ENCODE measurements around the gene COX4I1. TPM values are rescaled to one million over a fixed set of nuclear protein-coding genes. Genes with fewer than 3 reads are reported as not detected.

COX4I1 gene
- total RNA-seq, 1 experiment from 2014 or later: 554 TPM

DNA sequence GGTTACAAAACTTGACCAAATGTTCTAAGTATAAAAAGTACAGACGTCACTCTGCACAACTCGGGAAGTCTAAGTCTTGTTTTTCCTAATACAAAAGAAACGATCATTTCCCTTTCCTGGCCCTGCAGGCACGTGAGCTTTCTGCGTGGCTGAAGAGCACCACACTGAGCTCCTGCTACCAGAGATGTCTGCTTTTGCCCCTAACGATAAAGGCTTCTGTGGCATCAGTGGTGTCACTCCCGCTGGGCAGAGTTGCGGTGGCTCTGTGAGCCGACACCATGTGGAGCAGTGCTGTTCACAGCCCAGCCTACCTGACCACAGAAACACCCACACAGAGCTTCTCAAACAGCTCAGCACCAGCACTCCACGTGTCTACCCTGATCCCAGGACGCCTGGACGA lies 20.6 kb upstream of the COX4I1 start:
- POLR2A ChIA-PET (ENCODE audit: low non-redundant PET): interaction anchor here (0.7 kb wide), 1 partner anchor 293 kb away, joined by 6 read pairs; no protein-coding TSS in a partner anchor
- H3K36me3 ChIP-seq (ENCODE audit: insufficient read depth, low read length, poor library complexity, severe bottlenecking): peaks cover 42% of the 10 kb centered on the region
- H3K27ac ChIP-seq (ENCODE audit: low read depth, low read length, poor library complexity, severe bottlenecking): no peak overlapping the region
- no peaks in the 10 kb centered on the region for H3K27me3 ChIP-seq (replicated peaks; ENCODE audit: insufficient read depth, low read depth, low read length, poor library complexity)
- no peak for DNase-seq (ENCODE audit: low spot score)
- intact Hi-C loops (cut with micrococcal nuclease; ENCODE audit: unreplicated experiment): no loop called here
- no peaks in the 10 kb centered on the region for H3K4me1 ChIP-seq (ENCODE audit: insufficient read depth, low read length, poor library complexity, severe bottlenecking)
- no TSS peak for BruUV-seq (replicated peaks)
- no peak overlapping the region for H3K4me3 ChIP-seq (ENCODE audit: low read depth, low read length, poor library complexity, severe bottlenecking)
- CTCF ChIA-PET: no interaction called here
- no peak for TF ChIP-seq EZH2 (IDR thresholded peaks at IDR 0.05; ENCODE audit: borderline replicate concordance, low read depth, low read length, poor library complexity, severe bottlenecking)
- TF ChIP-seq, protein P1, sequence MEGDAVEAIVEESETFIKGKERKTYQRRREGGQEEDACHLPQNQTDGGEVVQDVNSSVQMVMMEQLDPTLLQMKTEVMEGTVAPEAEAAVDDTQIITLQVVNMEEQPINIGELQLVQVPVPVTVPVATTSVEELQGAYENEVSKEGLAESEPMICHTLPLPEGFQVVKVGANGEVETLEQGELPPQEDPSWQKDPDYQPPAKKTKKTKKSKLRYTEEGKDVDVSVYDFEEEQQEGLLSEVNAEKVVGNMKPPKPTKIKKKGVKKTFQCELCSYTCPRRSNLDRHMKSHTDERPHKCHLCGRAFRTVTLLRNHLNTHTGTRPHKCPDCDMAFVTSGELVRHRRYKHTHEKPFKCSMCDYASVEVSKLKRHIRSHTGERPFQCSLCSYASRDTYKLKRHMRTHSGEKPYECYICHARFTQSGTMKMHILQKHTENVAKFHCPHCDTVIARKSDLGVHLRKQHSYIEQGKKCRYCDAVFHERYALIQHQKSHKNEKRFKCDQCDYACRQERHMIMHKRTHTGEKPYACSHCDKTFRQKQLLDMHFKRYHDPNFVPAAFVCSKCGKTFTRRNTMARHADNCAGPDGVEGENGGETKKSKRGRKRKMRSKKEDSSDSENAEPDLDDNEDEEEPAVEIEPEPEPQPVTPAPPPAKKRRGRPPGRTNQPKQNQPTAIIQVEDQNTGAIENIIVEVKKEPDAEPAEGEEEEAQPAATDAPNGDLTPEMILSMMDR (conservative IDR thresholded peaks at IDR 0.05; ENCODE audit: low read depth, low read length): no peak
- no peaks in the 10 kb centered on the region for H3K9me3 ChIP-seq (ENCODE audit: low read depth, low read length, poor library complexity, severe bottlenecking)

DNA sequence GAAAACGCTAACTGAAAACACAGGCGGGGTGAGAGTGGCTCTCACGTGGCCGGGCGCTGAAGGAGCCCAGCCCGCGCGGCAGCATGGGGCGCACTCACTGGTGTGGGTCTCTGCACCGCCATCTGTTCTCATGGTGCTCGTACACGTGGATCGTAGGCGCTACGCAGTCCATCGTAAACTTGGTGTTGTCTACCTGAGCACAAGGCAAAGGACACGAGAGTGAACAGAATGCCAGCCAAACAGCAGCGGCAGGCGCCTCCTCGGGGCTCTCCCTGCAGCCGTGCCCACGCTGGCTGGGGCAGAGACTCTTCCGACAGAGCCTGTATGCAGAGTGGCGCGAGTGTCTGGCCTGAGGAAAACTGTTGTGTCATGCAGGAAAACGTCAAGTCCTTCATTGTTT lies 19.2 kb upstream of the COX4I1 start:
- Histone ChIP-seq H3K4me3 (ENCODE audit: low read depth, low read length, poor library complexity, severe bottlenecking) (no peak overlapping the region), H3K4me1 (ENCODE audit: insufficient read depth, low read length, poor library complexity, severe bottlenecking) (no peaks in the 10 kb centered on the region), H3K36me3 (ENCODE audit: insufficient read depth, low read length, poor library complexity, severe bottlenecking) (peaks cover 42% of the 10 kb centered on the region), H3K27me3 (replicated peaks; ENCODE audit: insufficient read depth, low read depth, low read length, poor library complexity) (no peaks in the 10 kb centered on the region), H3K9me3 (ENCODE audit: low read depth, low read length, poor library complexity, severe bottlenecking) (no peaks in the 10 kb centered on the region), H3K27ac (ENCODE audit: low read depth, low read length, poor library complexity, severe bottlenecking) (no peak overlapping the region)
- no peak for DNase-seq (ENCODE audit: low spot score)
- BruUV-seq (replicated peaks): no TSS peak
- ChIA-PET POLR2A (ENCODE audit: low non-redundant PET) (no interaction called here), CTCF (no interaction called here)
- TF ChIP-seq, protein P1 (conservative IDR thresholded peaks at IDR 0.05; ENCODE audit: low read depth, low read length): no peak
- no peak for TF ChIP-seq EZH2 (IDR thresholded peaks at IDR 0.05; ENCODE audit: borderline replicate concordance, low read depth, low read length, poor library complexity, severe bottlenecking)
- intact Hi-C loops (cut with micrococcal nuclease; ENCODE audit: unreplicated experiment): no loop called here

DNA sequence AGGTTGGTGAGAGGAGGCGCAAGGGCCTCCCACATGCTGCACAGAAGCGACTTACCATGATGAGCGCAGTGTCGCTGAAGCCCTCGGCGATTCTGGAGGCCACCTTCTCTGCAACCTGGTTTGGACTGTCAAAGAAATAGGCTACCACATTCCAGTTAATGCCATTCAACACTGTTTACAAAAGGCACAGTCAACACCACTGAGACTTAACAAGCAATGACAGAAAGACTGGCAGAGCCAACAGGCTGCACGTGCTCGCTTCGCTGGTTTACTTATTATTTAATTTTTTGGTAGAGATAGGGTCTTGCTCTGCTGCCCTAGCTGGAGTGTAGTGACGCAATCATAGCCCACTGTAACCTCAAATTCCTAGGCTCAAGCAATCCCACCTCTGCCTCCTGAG lies 18.3 kb upstream of the COX4I1 start:
- no peaks in the 10 kb centered on the region for H3K27me3 ChIP-seq (replicated peaks; ENCODE audit: insufficient read depth, low read depth, low read length, poor library complexity)
- no peak for DNase-seq (ENCODE audit: low spot score)
- no peaks in the 10 kb centered on the region for H3K9me3 ChIP-seq (ENCODE audit: low read depth, low read length, poor library complexity, severe bottlenecking)
- ChIA-PET POLR2A (ENCODE audit: low non-redundant PET) (no interaction called here), CTCF (no interaction called here)
- no peak overlapping the region for H3K4me3 ChIP-seq (ENCODE audit: low read depth, low read length, poor library complexity, severe bottlenecking)
- TF ChIP-seq EZH2 (IDR thresholded peaks at IDR 0.05; ENCODE audit: borderline replicate concordance, low read depth, low read length, poor library complexity, severe bottlenecking): no peak
- TF ChIP-seq, protein P1 (conservative IDR thresholded peaks at IDR 0.05; ENCODE audit: low read depth, low read length): no peak
- no peaks in the 10 kb centered on the region for H3K4me1 ChIP-seq (ENCODE audit: insufficient read depth, low read length, poor library complexity, severe bottlenecking)
- no TSS peak for BruUV-seq (replicated peaks)
- H3K36me3 ChIP-seq (ENCODE audit: insufficient read depth, low read length, poor library complexity, severe bottlenecking): peaks cover 45% of the 10 kb centered on the region
- H3K27ac ChIP-seq (ENCODE audit: low read depth, low read length, poor library complexity, severe bottlenecking): no peak overlapping the region
- intact Hi-C loops (cut with micrococcal nuclease; ENCODE audit: unreplicated experiment): no loop called here

All from A673 (cell line).